OCI-LY1 (cell line): ENCODE measurements around the gene LYL1.

Experiments
- CTCF ChIP-seq: fragments of 200-600 bp; sonication (generic), shearing (Covaris generic); IDR thresholded peaks from 2 replicates; pipeline ENCODE4 v1.5.1; 2017; ENCODE audit warnings: mild to moderate bottlenecking, antibody characterized with exemption, low read length, moderate library complexity, mixed read lengths
- EZH2 ChIP-seq: fragments of 200-600 bp; sonication (generic), shearing (Covaris generic); IDR thresholded peaks from 2 replicates; pipeline ENCODE4 v1.8.0; 2017; ENCODE audit warnings: borderline replicate concordance, mixed run types, mild to moderate bottlenecking, antibody characterized with exemption, low read length, moderate library complexity, mixed read lengths

- TF ChIP-seq CTCF (no peak), EZH2 (no peak)
Measured at GRCh38 chr19:13097033-13097462, 5.6 kb downstream of the LYL1 start.
